Natural killer cell treated with Interleukin-12 subunit alpha and Interleukin-12 subunit beta and Interleukin-15 and Interleukin-18, amount 100 ng/mL, for 72 hours (primary cell): Measurements from ENCODE around the gene EPOP. TPM values are rescaled to one million over a fixed set of nuclear protein-coding genes. Genes with fewer than 3 reads are reported as not detected.

Source experiments
- ATAC-seq, 2 donors: fragments of 150-1000 bp; cut with Tn5 transposase in 1 of 2; sonication (Bioruptor Pico), chemical (Tn5 transposase) in 1 of 2; 2 replicates each; pipeline ENCODE4 v1.10.0; 2021
- DNase-seq: peaks from one replicate; pipeline ENCODE4 v3.0.0; 2022; ENCODE audit warnings: low spot score
- H3K27ac Mint-ChIP-seq, 2 donors: 1 replicate in 1 of 2; 2 replicates in 1 of 2; pipeline ENCODE4 v1.8.0; 2022; ENCODE audit warnings: mixed read lengths in 2 of 2, mild to moderate bottlenecking in 1 of 2, moderate library complexity in 1 of 2
- H3K27me3 Mint-ChIP-seq, 2 donors: 1 replicate in 1 of 2; 2 replicates in 1 of 2; pipeline ENCODE4 v1.8.0; 2022; ENCODE audit warnings: mixed read lengths in 2 of 2
- H3K36me3 Mint-ChIP-seq: one replicate; pipeline ENCODE4 v1.8.0; 2022; ENCODE audit warnings: mixed read lengths
- H3K4me1 Mint-ChIP-seq, 2 donors: 1 replicate in 1 of 2; 2 replicates in 1 of 2; pipeline ENCODE4 v1.8.0; 2022; ENCODE audit warnings: low read depth in 2 of 2, mixed read lengths in 2 of 2, mild to moderate bottlenecking in 1 of 2
- H3K4me3 Mint-ChIP-seq: one replicate; pipeline ENCODE4 v1.8.0; 2022; ENCODE audit warnings: mixed read lengths
- H3K9me3 Mint-ChIP-seq: 2 replicates; pipeline ENCODE4 v1.8.0; 2022; ENCODE audit warnings: mixed read lengths
- total RNA-seq, 2 donors: library from RNA; stranded (reverse); gene quantifications; one replicate each; pipeline ENCODE4 v1.2.3, GENCODE V29; 2022

Gene EPOP
- total RNA-seq, 2 donors from 2014 or later: 20.5 to 41.0 TPM

- Mint-ChIP-seq H3K4me1 (peaks cover 61 to 68% of the 10 kb centered on the region in 2 donors), H3K9me3 (no peaks in the 10 kb centered on the region), H3K27ac (peak overlapping the region; percentile 72 to 94), H3K4me3 (no peak overlapping the region), H3K27me3 (no peaks in the 10 kb centered on the region), H3K36me3 (peaks cover 21% of the 10 kb centered on the region)
- no peak for ATAC-seq
- DNase-seq: no peak
Measured at GRCh38 chr17:38710985-38711384, 36.2 kb upstream of the EPOP start.

GRCh38 chr17:38710604-38710962 is 35.8 kb upstream of the EPOP start:
- peak overlapping the region; percentile 72 to 94 for H3K27ac Mint-ChIP-seq
- DNase-seq (no peak), ATAC-seq (no peak)
- no peaks in the 10 kb centered on the region for H3K9me3 Mint-ChIP-seq
- H3K4me3 Mint-ChIP-seq: no peak overlapping the region
- peaks cover 21% of the 10 kb centered on the region for H3K36me3 Mint-ChIP-seq
- H3K4me1 Mint-ChIP-seq: peaks cover 57 to 65% of the 10 kb centered on the region in 2 donors
- no peaks in the 10 kb centered on the region for H3K27me3 Mint-ChIP-seq

- Mint-ChIP-seq H3K36me3 (peaks cover 21% of the 10 kb centered on the region), H3K27me3 (no peaks in the 10 kb centered on the region), H3K9me3 (no peaks in the 10 kb centered on the region), H3K4me3 (peak overlapping the region; percentile 38), H3K4me1 (peaks cover 54 to 59% of the 10 kb centered on the region in 2 donors), H3K27ac (peak overlapping the region; percentile 72 to 94)
- ATAC-seq (no peak), DNase-seq (no peak)
Measured at GRCh38 chr17:38709864-38710603, 35.3 kb upstream of the EPOP start.

GRCh38 chr17:38709104-38709820 is 34.5 kb upstream of the EPOP start:
- H3K9me3 Mint-ChIP-seq: no peaks in the 10 kb centered on the region
- H3K27ac Mint-ChIP-seq: peak overlapping the region; percentile 72 to 94
- DNase-seq (no peak), ATAC-seq (no peak)
- peaks cover 54 to 55% of the 10 kb centered on the region in 2 donors for H3K4me1 Mint-ChIP-seq
- H3K27me3 Mint-ChIP-seq: no peaks in the 10 kb centered on the region
- peak overlapping the region; percentile 38 for H3K4me3 Mint-ChIP-seq
- H3K36me3 Mint-ChIP-seq: peaks cover 24% of the 10 kb centered on the region

- Mint-ChIP-seq H3K4me3 (peak overlapping the region; percentile 99), H3K9me3 (no peaks in the 10 kb centered on the region), H3K36me3 (peaks cover 25% of the 10 kb centered on the region), H3K27me3 (no peaks in the 10 kb centered on the region), H3K4me1 (peaks cover 58 to 60% of the 10 kb centered on the region in 2 donors), H3K27ac (peak overlapping the region; percentile 78 to 94)
- ATAC-seq: no peak
- DNase-seq: no peak
Measured at GRCh38 chr17:38707678-38708351, 33.1 kb upstream of the EPOP start.

GRCh38 chr17:38706505-38707216 is 31.9 kb upstream of the EPOP start:
- H3K27me3 Mint-ChIP-seq: no peaks in the 10 kb centered on the region
- peak overlapping the region; percentile 78 to 94 for H3K27ac Mint-ChIP-seq
- H3K36me3 Mint-ChIP-seq: peaks cover 25% of the 10 kb centered on the region
- ATAC-seq: no peak
- no peaks in the 10 kb centered on the region for H3K9me3 Mint-ChIP-seq
- DNase-seq: no peak
- H3K4me1 Mint-ChIP-seq: peaks cover 56 to 60% of the 10 kb centered on the region in 2 donors
- peak overlapping the region; percentile 99 for H3K4me3 Mint-ChIP-seq

GRCh38 chr17:38705803-38706504 is 31.2 kb upstream of the EPOP start:
- ATAC-seq (no peak), DNase-seq (no peak)
- peaks cover 56 to 62% of the 10 kb centered on the region in 2 donors for H3K4me1 Mint-ChIP-seq
- no peaks in the 10 kb centered on the region for H3K9me3 Mint-ChIP-seq
- no peaks in the 10 kb centered on the region for H3K27me3 Mint-ChIP-seq
- peak overlapping the region; percentile 99 for H3K4me3 Mint-ChIP-seq
- H3K36me3 Mint-ChIP-seq: peaks cover 25% of the 10 kb centered on the region
- peak overlapping the region; percentile 78 to 94 for H3K27ac Mint-ChIP-seq

GRCh38 chr17:38705523-38705802 is 30.7 kb upstream of the EPOP start:
- ATAC-seq: no peak
- H3K27me3 Mint-ChIP-seq: no peaks in the 10 kb centered on the region
- peak overlapping the region; percentile 78 to 94 for H3K27ac Mint-ChIP-seq
- peaks cover 22% of the 10 kb centered on the region for H3K36me3 Mint-ChIP-seq
- H3K4me3 Mint-ChIP-seq: peak overlapping the region; percentile 99
- DNase-seq: no peak
- no peaks in the 10 kb centered on the region for H3K9me3 Mint-ChIP-seq
- peaks cover 54 to 60% of the 10 kb centered on the region in 2 donors for H3K4me1 Mint-ChIP-seq

GRCh38 chr17:38704606-38705522 is 30.1 kb upstream of the EPOP start, which contains the start of gene MLLT6:
Gene MLLT6, plus strand, starts transcription at chr17:38705273. Its CDS starts 360 bp downstream, at chr17:38705633.
- Mint-ChIP-seq H3K4me1 (peaks cover 53 to 60% of the 10 kb centered on the region in 2 donors), H3K36me3 (peaks cover 16% of the 10 kb centered on the region), H3K27ac (peak within 1 kb of the TSS; percentile 93 to 100), H3K27me3 (no peaks in the 10 kb centered on the region), H3K4me3 (peak within 1 kb of the TSS; percentile 99), H3K9me3 (no peaks in the 10 kb centered on the region)
- peak; percentile 8 to 22 for ATAC-seq
- peak; percentile 80 for DNase-seq

- Mint-ChIP-seq H3K4me3 (peak overlapping the region; percentile 99), H3K27me3 (no peaks in the 10 kb centered on the region), H3K27ac (peak overlapping the region; percentile 93 to 100), H3K4me1 (peaks cover 52 to 58% of the 10 kb centered on the region in 2 donors), H3K9me3 (no peaks in the 10 kb centered on the region), H3K36me3 (peaks cover 9% of the 10 kb centered on the region)
- peak; percentile 87 for DNase-seq
- peak in 1 of 2 donors; percentile 15 for ATAC-seq
Measured at GRCh38 chr17:38703742-38704605, 29.2 kb upstream of the EPOP start.

GRCh38 chr17:38702916-38703741 is 28.4 kb upstream of the EPOP start:
- peaks cover 9% of the 10 kb centered on the region for H3K36me3 Mint-ChIP-seq
- H3K4me1 Mint-ChIP-seq: peaks cover 54 to 57% of the 10 kb centered on the region in 2 donors
- peak overlapping the region; percentile 93 to 100 for H3K27ac Mint-ChIP-seq
- no peaks in the 10 kb centered on the region for H3K9me3 Mint-ChIP-seq
- no peak for ATAC-seq
- peak overlapping the region; percentile 99 for H3K4me3 Mint-ChIP-seq
- H3K27me3 Mint-ChIP-seq: no peaks in the 10 kb centered on the region
- DNase-seq: peak; percentile 70
